Mesenchymal stem cell (in vitro differentiated cells and primary cell): ENCODE data around the gene SFMBT2.

Source experiments
- DNase-seq: peaks from one replicate; pipeline ENCODE4 v3.0.0-alpha.2; 2013
- H2AFZ ChIP-seq: one replicate; pipeline ENCODE4 v1.6.1; 2013; ENCODE audit warnings: low read depth, mild to moderate bottlenecking, control low read depth, inconsistent platforms, low read length, moderate library complexity
- H2AK5ac ChIP-seq: 2 replicates; pipeline ENCODE4 v1.6.1; 2013; ENCODE audit warnings: low read length, moderate library complexity, mild to moderate bottlenecking, inconsistent platforms; ENCODE audit not compliant: severe bottlenecking
- H2BK120ac ChIP-seq: one replicate; pipeline ENCODE4 v1.6.1; 2013; ENCODE audit warnings: low read depth, mild to moderate bottlenecking, inconsistent platforms, low read length, moderate library complexity
- H2BK12ac ChIP-seq, 2 experiments: one replicate each; pipeline ENCODE4 v1.6.1; 2013; ENCODE audit warnings: inconsistent platforms in 2 of 2, low read length in 2 of 2, mild to moderate bottlenecking in 2 of 2, moderate library complexity in 2 of 2, control low read depth in 1 of 2
- H2BK15ac ChIP-seq: one replicate; pipeline ENCODE4 v1.6.1; 2013; ENCODE audit warnings: mild to moderate bottlenecking, low read depth, inconsistent platforms; ENCODE audit not compliant: poor library complexity, severe bottlenecking
- H2BK5ac ChIP-seq: 2 replicates; pipeline ENCODE4 v1.6.1; 2013; ENCODE audit warnings: low read depth, mild to moderate bottlenecking, low read length, control low read depth, inconsistent platforms; ENCODE audit not compliant: poor library complexity, severe bottlenecking
- H3K14ac ChIP-seq, 2 experiments: one replicate each; pipeline ENCODE4 v1.6.1; 2013; ENCODE audit warnings: inconsistent platforms in 2 of 2, low read length in 2 of 2, control low read depth in 1 of 2, mild to moderate bottlenecking in 1 of 2, moderate library complexity in 1 of 2
- H3K18ac ChIP-seq, 2 experiments: one replicate each; pipeline ENCODE4 v1.6.1; 2013; ENCODE audit warnings: inconsistent platforms in 2 of 2, low read length in 2 of 2, control low read depth in 1 of 2, low read depth in 1 of 2, mild to moderate bottlenecking in 1 of 2
- H3K23ac ChIP-seq, 2 experiments: one replicate each; pipeline ENCODE4 v1.6.1; 2013; ENCODE audit warnings: inconsistent platforms in 2 of 2, low read length in 2 of 2, mild to moderate bottlenecking in 2 of 2, moderate library complexity in 2 of 2, control low read depth in 1 of 2
- H3K27ac ChIP-seq: 2 replicates; pipeline ENCODE4 v1.5.1; 2013; ENCODE audit warnings: mild to moderate bottlenecking, moderate library complexity, low read length, control low read depth, inconsistent platforms; ENCODE audit not compliant: poor library complexity, severe bottlenecking
- H3K27me3 ChIP-seq, 2 experiments: 2 replicates each; pipeline versions ENCODE4 v1.6.1 to v1.7.0; 2013; ENCODE audit warnings: low read length in 2 of 2, mild to moderate bottlenecking in 2 of 2, moderate library complexity in 2 of 2, control low read depth in 1 of 2, inconsistent platforms in 1 of 2; ENCODE audit not compliant: control insufficient read depth in 1 of 2, insufficient read depth in 1 of 2
- H3K36me3 ChIP-seq, 2 experiments: 2 replicates each; pipeline versions ENCODE4 v1.6.1 to v1.7.0; 2013; ENCODE audit warnings: low read length in 2 of 2, control low read depth in 1 of 2, inconsistent platforms in 1 of 2, low read depth in 1 of 2, mild to moderate bottlenecking in 1 of 2; ENCODE audit not compliant: insufficient read depth in 2 of 2, control insufficient read depth in 1 of 2
- H3K4ac ChIP-seq, 2 experiments: one replicate each; pipeline ENCODE4 v1.6.1; 2013; ENCODE audit warnings: inconsistent platforms in 2 of 2, low read length in 2 of 2, mild to moderate bottlenecking in 2 of 2, moderate library complexity in 2 of 2, control low read depth in 1 of 2, low read depth in 1 of 2
- H3K4me1 ChIP-seq: 2 replicates; pipeline ENCODE4 v1.6.1; 2013; ENCODE audit warnings: low read depth, low read length, control low read depth; ENCODE audit not compliant: control insufficient read depth, insufficient read depth
- H3K4me2 ChIP-seq: 2 replicates; pipeline ENCODE4 v1.6.1; 2013; ENCODE audit warnings: low read length, mild to moderate bottlenecking, inconsistent platforms; ENCODE audit not compliant: poor library complexity, severe bottlenecking
- H3K4me3 ChIP-seq, 2 experiments: 2 replicates each; pipeline versions ENCODE4 v1.5.1 to v1.7.0; 2013; ENCODE audit warnings: low read length in 2 of 2, mild to moderate bottlenecking in 2 of 2, control low read depth in 1 of 2, low read depth in 1 of 2; ENCODE audit not compliant: insufficient read depth in 1 of 2
- H3K79me1 ChIP-seq: replicated peaks from 2 replicates; pipeline ENCODE4 v1.6.1; 2013; ENCODE audit warnings: mild to moderate bottlenecking, control low read depth, low read length, inconsistent platforms; ENCODE audit not compliant: poor library complexity, severe bottlenecking
- H3K9ac ChIP-seq: 2 replicates; pipeline ENCODE4 v1.7.0; 2013; ENCODE audit warnings: mild to moderate bottlenecking, low read length, moderate library complexity
- H3K9me3 ChIP-seq: 2 replicates; pipeline ENCODE4 v1.7.0; 2013; ENCODE audit warnings: mild to moderate bottlenecking, low read length; ENCODE audit not compliant: control insufficient read depth
- H4K8ac ChIP-seq: one replicate; pipeline ENCODE4 v1.6.1; 2013; ENCODE audit warnings: inconsistent platforms, mild to moderate bottlenecking, low read length, moderate library complexity
- H4K91ac ChIP-seq: one replicate; pipeline ENCODE4 v1.6.1; 2013; ENCODE audit warnings: mild to moderate bottlenecking, low read length, inconsistent platforms
- WGBS: methylation state at CpG from one replicate; pipeline ENCODE4 v1.1.7; 2013; ENCODE audit warnings: mixed read lengths; 5-methylcytosine and 5-hydroxymethylcytosine counted together

The SFMBT2 gene

DNA sequence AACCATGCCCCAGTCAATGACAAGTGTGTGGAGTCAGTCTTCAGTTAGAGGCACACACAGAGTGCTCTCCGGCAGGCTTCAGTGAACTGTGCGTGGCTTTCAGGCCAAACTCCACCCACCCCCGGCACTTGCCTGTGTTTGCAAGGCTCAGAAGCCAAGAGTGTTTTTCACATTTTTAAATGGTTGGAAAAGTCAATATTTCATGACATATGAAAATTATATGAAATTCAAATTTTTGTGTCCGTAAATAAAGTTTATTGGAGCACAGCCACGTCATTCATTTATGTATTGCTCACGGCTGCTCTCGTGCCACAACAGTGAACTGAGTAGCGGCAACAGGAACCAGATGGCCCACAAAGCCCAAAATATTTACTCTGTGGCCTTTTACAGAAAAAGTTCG, 104.7 kb downstream of the SFMBT2 start:
- no peaks in the 10 kb centered on the region for H3K36me3 ChIP-seq
- H3K9me3 ChIP-seq: peaks cover 6% of the 10 kb centered on the region
- no peak overlapping the region for H3K18ac ChIP-seq
- H2BK120ac ChIP-seq: no peak overlapping the region
- no peak overlapping the region for H4K8ac ChIP-seq
- no peak overlapping the region for H3K4me2 ChIP-seq
- H3K4me1 ChIP-seq: no peaks in the 10 kb centered on the region
- no peak overlapping the region for H4K91ac ChIP-seq
- no peak for DNase-seq
- WGBS: 90% methylated on average over 7 of the region's 9 CpGs
- no peak overlapping the region for H2BK12ac ChIP-seq
- no peak overlapping the region for H2BK5ac ChIP-seq
- no peak overlapping the region for H3K4me3 ChIP-seq
- H2BK15ac ChIP-seq: no peak overlapping the region
- H3K9ac ChIP-seq: peak overlapping the region; percentile 21
- no peak overlapping the region for H3K14ac ChIP-seq
- no peak overlapping the region for H2AK5ac ChIP-seq
- no peak overlapping the region for H3K23ac ChIP-seq
- no peaks in the 10 kb centered on the region for H3K27me3 ChIP-seq
- H2AFZ ChIP-seq: no peak overlapping the region
- no peak overlapping the region for H3K27ac ChIP-seq
- no peak overlapping the region for H3K4ac ChIP-seq
- H3K79me1 ChIP-seq: no peaks in the 10 kb centered on the region

GRCh38 chr10:7305053-7305452, 105.8 kb downstream of the SFMBT2 start:
- no peak for DNase-seq
- H3K27ac ChIP-seq: no peak overlapping the region
- H3K9me3 ChIP-seq: peaks cover 6% of the 10 kb centered on the region
- no peaks in the 10 kb centered on the region for H3K79me1 ChIP-seq
- H3K23ac ChIP-seq: no peak overlapping the region
- no peak overlapping the region for H3K14ac ChIP-seq
- H3K27me3 ChIP-seq: no peaks in the 10 kb centered on the region
- H2AK5ac ChIP-seq: no peak overlapping the region
- no peak overlapping the region for H4K91ac ChIP-seq
- H3K18ac ChIP-seq: no peak overlapping the region
- H3K9ac ChIP-seq: no peak overlapping the region
- no peak overlapping the region for H2BK12ac ChIP-seq
- no peak overlapping the region for H2BK15ac ChIP-seq
- no peak overlapping the region for H2AFZ ChIP-seq
- no peak overlapping the region for H4K8ac ChIP-seq
- no peak overlapping the region for H2BK120ac ChIP-seq
- WGBS: 93% methylated on average over 4 of the region's 6 CpGs
- H3K4me1 ChIP-seq: no peaks in the 10 kb centered on the region
- no peak overlapping the region for H3K4ac ChIP-seq
- no peaks in the 10 kb centered on the region for H3K36me3 ChIP-seq
- H2BK5ac ChIP-seq: no peak overlapping the region
- no peak overlapping the region for H3K4me2 ChIP-seq
- no peak overlapping the region for H3K4me3 ChIP-seq

DNA sequence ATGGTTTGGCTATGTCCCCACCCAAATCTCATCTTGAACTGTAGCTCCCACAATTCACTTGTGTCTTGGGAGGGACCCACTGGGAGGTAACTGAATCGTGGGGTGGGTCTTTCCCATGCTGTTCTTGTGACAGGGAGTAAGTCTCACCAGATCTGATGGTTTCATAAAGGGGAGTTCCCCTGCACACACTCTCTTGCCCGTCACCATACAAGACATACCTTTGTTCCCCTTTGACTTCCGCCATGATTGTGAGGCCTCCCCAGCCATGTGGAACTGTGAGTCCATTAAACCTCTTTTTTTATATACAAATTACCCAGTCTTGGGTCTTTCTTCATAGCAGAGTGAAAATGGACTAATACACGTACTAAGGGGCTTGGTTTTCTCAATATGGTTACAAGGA, 106.7 kb downstream of the SFMBT2 start:
- Histone ChIP-seq H3K4ac (no peak overlapping the region), H2BK12ac (no peak overlapping the region), H3K27me3 (no peaks in the 10 kb centered on the region), H4K8ac (no peak overlapping the region), H3K4me3 (no peak overlapping the region), H2BK15ac (no peak overlapping the region), H2BK120ac (no peak overlapping the region), H3K23ac (no peak overlapping the region), H3K4me1 (no peaks in the 10 kb centered on the region), H3K9me3 (peaks cover 6% of the 10 kb centered on the region), H2AK5ac (no peak overlapping the region), H3K4me2 (no peak overlapping the region), H3K9ac (no peak overlapping the region), H2AFZ (no peak overlapping the region), H3K27ac (no peak overlapping the region), H3K14ac (no peak overlapping the region), H2BK5ac (no peak overlapping the region), H3K36me3 (no peaks in the 10 kb centered on the region), H3K79me1 (no peaks in the 10 kb centered on the region), H4K91ac (no peak overlapping the region), H3K18ac (no peak overlapping the region)
- DNase-seq: no peak
- 88% methylated on average over 4 of the region's 4 CpGs for WGBS

GRCh38 chr10:7302930-7303557, 107.8 kb downstream of the SFMBT2 start:
- H3K4me3 ChIP-seq: no peak overlapping the region
- H3K27me3 ChIP-seq: no peaks in the 10 kb centered on the region
- H3K18ac ChIP-seq: no peak overlapping the region
- no peaks in the 10 kb centered on the region for H3K4me1 ChIP-seq
- DNase-seq: no peak
- no peak overlapping the region for H2BK5ac ChIP-seq
- WGBS: no CpG with 5 or more reads among the region's 2 CpGs
- H2BK12ac ChIP-seq: no peak overlapping the region
- H3K36me3 ChIP-seq: no peaks in the 10 kb centered on the region
- H4K91ac ChIP-seq: no peak overlapping the region
- H4K8ac ChIP-seq: no peak overlapping the region
- no peak overlapping the region for H2BK15ac ChIP-seq
- no peak overlapping the region for H3K14ac ChIP-seq
- no peaks in the 10 kb centered on the region for H3K79me1 ChIP-seq
- no peak overlapping the region for H2AK5ac ChIP-seq
- H2BK120ac ChIP-seq: no peak overlapping the region
- H3K23ac ChIP-seq: no peak overlapping the region
- H3K9ac ChIP-seq: no peak overlapping the region
- no peak overlapping the region for H3K27ac ChIP-seq
- no peak overlapping the region for H2AFZ ChIP-seq
- H3K9me3 ChIP-seq: no peaks in the 10 kb centered on the region
- H3K4me2 ChIP-seq: no peak overlapping the region
- H3K4ac ChIP-seq: no peak overlapping the region
